Neuron (in vitro differentiated cells): Measurements from ENCODE around the gene ARRDC4.
"Not testable (repeated sequence)": the region's sequence is repeated elsewhere in the genome, so short reads cannot be mapped to it uniquely, and the experiment has no call there.

Experiments used
- H2AFZ ChIP-seq: one replicate; pipeline ENCODE4 v1.6.1; 2013; ENCODE audit warnings: low read depth, mild to moderate bottlenecking, inconsistent platforms, low read length, moderate library complexity
- H3K27me3 ChIP-seq: one replicate; pipeline ENCODE4 v1.6.1; 2013; ENCODE audit warnings: low read length; ENCODE audit not compliant: insufficient read depth
- H3K36me3 ChIP-seq: one replicate; pipeline ENCODE4 v1.6.1; 2013; ENCODE audit warnings: low read length; ENCODE audit not compliant: insufficient read depth
- H3K4me1 ChIP-seq: one replicate; pipeline ENCODE4 v1.6.1; 2013; ENCODE audit warnings: low read length; ENCODE audit not compliant: insufficient read depth
- H3K4me3 ChIP-seq: 2 replicates; pipeline ENCODE4 v1.5.1; 2013; ENCODE audit warnings: mild to moderate bottlenecking, low read length, moderate library complexity
- H3K9me3 ChIP-seq: one replicate; pipeline ENCODE4 v1.6.1; 2013; ENCODE audit warnings: low read length

Gene ARRDC4

GRCh38 chr15:97976129-97976528, 15.6 kb downstream of the ARRDC4 start:
- Histone ChIP-seq H3K27me3 (no peaks in the 10 kb centered on the region), H3K36me3 (peaks cover 33% of the 10 kb centered on the region), H2AFZ (no peak overlapping the region), H3K4me1 (no peaks in the 10 kb centered on the region), H3K4me3 (no peak overlapping the region), H3K9me3 (no peaks in the 10 kb centered on the region)

GRCh38 chr15:97976766-97977503, 16.4 kb downstream of the ARRDC4 start:
- H3K9me3 ChIP-seq = no peaks in the 10 kb centered on the region
- H3K36me3 ChIP-seq = peaks cover 25% of the 10 kb centered on the region
- no peaks in the 10 kb centered on the region for H3K27me3 ChIP-seq
- H3K4me3 ChIP-seq = no peak overlapping the region
- H2AFZ ChIP-seq = no peak overlapping the region
- H3K4me1 ChIP-seq = no peaks in the 10 kb centered on the region

GRCh38 chr15:97977734-97978133, 17.2 kb downstream of the ARRDC4 start:
- Histone ChIP-seq H3K36me3 (peaks cover 17% of the 10 kb centered on the region), H2AFZ (no peak overlapping the region), H3K4me3 (no peak overlapping the region), H3K9me3 (no peaks in the 10 kb centered on the region), H3K27me3 (no peaks in the 10 kb centered on the region), H3K4me1 (no peaks in the 10 kb centered on the region)

- H3K27me3 ChIP-seq = no peaks in the 10 kb centered on the region
- no peak overlapping the region for H3K4me3 ChIP-seq
- H2AFZ ChIP-seq = no peak overlapping the region
- H3K4me1 ChIP-seq = no peaks in the 10 kb centered on the region
- H3K9me3 ChIP-seq = no peaks in the 10 kb centered on the region
- H3K36me3 ChIP-seq = peaks cover 10% of the 10 kb centered on the region
Observed at GRCh38 chr15:97978401-97979139, 18.1 kb downstream of the ARRDC4 start.

- Histone ChIP-seq H3K36me3 (peaks cover 5% of the 10 kb centered on the region), H3K4me3 (no peak overlapping the region), H2AFZ (no peak overlapping the region), H3K9me3 (no peaks in the 10 kb centered on the region), H3K27me3 (no peaks in the 10 kb centered on the region), H3K4me1 (no peaks in the 10 kb centered on the region)
Observed at GRCh38 chr15:97979140-97979520, 18.6 kb downstream of the ARRDC4 start.

GRCh38 chr15:97981058-97981457, 20.6 kb downstream of the ARRDC4 start:
- H3K36me3 ChIP-seq = no peaks in the 10 kb centered on the region
- H3K9me3 ChIP-seq = no peaks in the 10 kb centered on the region
- no peaks in the 10 kb centered on the region for H3K4me1 ChIP-seq
- H2AFZ ChIP-seq = no peak overlapping the region
- H3K4me3 ChIP-seq = no peak overlapping the region
- no peaks in the 10 kb centered on the region for H3K27me3 ChIP-seq

GRCh38 chr15:97981758-97982157, 21.3 kb downstream of the ARRDC4 start:
- Histone ChIP-seq H3K36me3 (no peaks in the 10 kb centered on the region), H3K4me1 (no peaks in the 10 kb centered on the region), H3K27me3 (no peaks in the 10 kb centered on the region), H3K9me3 (no peaks in the 10 kb centered on the region), H3K4me3 (no peak overlapping the region), H2AFZ (no peak overlapping the region)

GRCh38 chr15:97984157-97984556, 23.7 kb downstream of the ARRDC4 start:
- no peaks in the 10 kb centered on the region for H3K9me3 ChIP-seq
- H3K36me3 ChIP-seq = no peaks in the 10 kb centered on the region
- H3K4me1 ChIP-seq = no peaks in the 10 kb centered on the region
- H3K27me3 ChIP-seq = no peaks in the 10 kb centered on the region
- no peak overlapping the region for H2AFZ ChIP-seq
- H3K4me3 ChIP-seq = no peak overlapping the region

- H3K4me3 ChIP-seq, H3K9me3 ChIP-seq, H3K4me1 ChIP-seq, H3K27me3 ChIP-seq, H3K36me3 ChIP-seq, H2AFZ ChIP-seq: not testable (repeated sequence)
Observed at GRCh38 chr15:97985979-97986378, 25.5 kb downstream of the ARRDC4 start.

GRCh38 chr15:97986781-97987180, 26.3 kb downstream of the ARRDC4 start:
- no peaks in the 10 kb centered on the region for H3K36me3 ChIP-seq
- H3K27me3 ChIP-seq = no peaks in the 10 kb centered on the region
- no peak overlapping the region for H3K4me3 ChIP-seq
- H2AFZ ChIP-seq = no peak overlapping the region
- no peaks in the 10 kb centered on the region for H3K9me3 ChIP-seq
- no peaks in the 10 kb centered on the region for H3K4me1 ChIP-seq

GRCh38 chr15:97989299-97989698, 28.8 kb downstream of the ARRDC4 start:
- no peaks in the 10 kb centered on the region for H3K27me3 ChIP-seq
- H3K4me3 ChIP-seq = no peak overlapping the region
- H3K9me3 ChIP-seq = no peaks in the 10 kb centered on the region
- no peak overlapping the region for H2AFZ ChIP-seq
- H3K36me3 ChIP-seq = no peaks in the 10 kb centered on the region
- no peaks in the 10 kb centered on the region for H3K4me1 ChIP-seq

GRCh38 chr15:97991972-97992541, 31.6 kb downstream of the ARRDC4 start:
- Histone ChIP-seq H2AFZ (no peak overlapping the region), H3K4me1 (no peaks in the 10 kb centered on the region), H3K9me3 (no peaks in the 10 kb centered on the region), H3K36me3 (no peaks in the 10 kb centered on the region), H3K4me3 (no peak overlapping the region), H3K27me3 (no peaks in the 10 kb centered on the region)

GRCh38 chr15:97992823-97993222, 32.3 kb downstream of the ARRDC4 start:
- Histone ChIP-seq H2AFZ (no peak overlapping the region), H3K36me3 (no peaks in the 10 kb centered on the region), H3K9me3 (no peaks in the 10 kb centered on the region), H3K4me1 (no peaks in the 10 kb centered on the region), H3K27me3 (no peaks in the 10 kb centered on the region), H3K4me3 (no peak overlapping the region)
